Measurements from ENCODE around the gene ZNF358.

The ZNF358 gene

GRCh38 chr19:7492142-7492541, 23.8 kb upstream of the ZNF358 start:
- peak; percentile 77 for DNase-seq

- no peak for DNase-seq
Measured at GRCh38 chr19:7492558-7492957, 23.3 kb upstream of the ZNF358 start.

- DNase-seq, result no peak
Measured at GRCh38 chr19:7494416-7495098, 21.3 kb upstream of the ZNF358 start.

- no peak for DNase-seq
Measured at GRCh38 chr19:7497292-7497691, 18.6 kb upstream of the ZNF358 start.

GRCh38 chr19:7500811-7501450, 15.0 kb upstream of the ZNF358 start:
- peak; percentile 68 for DNase-seq

- no peak for DNase-seq
Measured at GRCh38 chr19:7502552-7502951, 13.4 kb upstream of the ZNF358 start.

- no peak for DNase-seq
Measured at GRCh38 chr19:7504684-7505083, 11.2 kb upstream of the ZNF358 start.

GRCh38 chr19:7505288-7505681, 10.6 kb upstream of the ZNF358 start:
- no peak for DNase-seq

GRCh38 chr19:7505682-7506384, 10.1 kb upstream of the ZNF358 start:
- peak; percentile 51 for DNase-seq

- peak; percentile 77 for DNase-seq
Measured at GRCh38 chr19:7506385-7507328, 9.2 kb upstream of the ZNF358 start.

- DNase-seq, result peak; percentile 35
Measured at GRCh38 chr19:7507884-7508283, 8.0 kb upstream of the ZNF358 start.

- no peak for DNase-seq
Measured at GRCh38 chr19:7509625-7510024, 6.3 kb upstream of the ZNF358 start.

- no peak for DNase-seq
Measured at GRCh38 chr19:7512400-7512851, 3.5 kb upstream of the ZNF358 start.

GRCh38 chr19:7513809-7514642, 1.9 kb upstream of the ZNF358 start:
- no peak for DNase-seq

GRCh38 chr19:7515110-7515644, 726 bp upstream of the ZNF358 start:
- DNase-seq, result no peak

GRCh38 chr19:7516333-7516732, 430 bp downstream of the ZNF358 start:
- DNase-seq, result no peak

- no peak for DNase-seq
Measured at GRCh38 chr19:7516878-7517277, 975 bp downstream of the ZNF358 start.

- DNase-seq, result no peak
Measured at GRCh38 chr19:7519361-7520130, 3.6 kb downstream of the ZNF358 start.

- no peak for DNase-seq
Measured at GRCh38 chr19:7520131-7521051, 4.5 kb downstream of the ZNF358 start.

All from stimulated activated CD4-positive, alpha-beta T cell treated with anti-CD3 and anti-CD28 coated beads, Interleukin-1b, Interleukin-23, amount 100 ng/mL, for 48 hours (primary cell).